Stimulated activated CD4-positive, alpha-beta T cell treated with anti-CD3 and anti-CD28 coated beads, TNF-alpha, amount 100 ng/mL, for 48 hours (primary cell): Measurements from ENCODE around the gene SCN10A.

ENCODE experiments used
- DNase-seq, 3 donors: peaks; one replicate each; pipeline ENCODE4 v3.0.0-alpha.2; 2020; ENCODE audit warnings: low read depth in 3 of 3

Gene SCN10A

GRCh38 chr3:38816026-38816425, at the start of gene SCN10A:
Gene SCN10A, minus strand, starts transcription at chr3:38816217. Its CDS starts 22,207 bp downstream, at chr3:38794010.
- DNase-seq, result no peak

- no peak for DNase-seq
These were observed 37.0 kb upstream of the SCN10A start for GRCh38 chr3:38853011-38853410.

GRCh38 chr3:38843898-38844297, 27.9 kb upstream of the SCN10A start:
- no peak for DNase-seq

- no peak for DNase-seq
These were observed 26.4 kb upstream of the SCN10A start for GRCh38 chr3:38842266-38842965.

- DNase-seq, result no peak
These were observed 25.0 kb upstream of the SCN10A start for GRCh38 chr3:38840987-38841386.

GRCh38 chr3:38837358-38837757, 21.3 kb upstream of the SCN10A start:
- DNase-seq, result no peak

GRCh38 chr3:38836561-38836960, 20.5 kb upstream of the SCN10A start:
- no peak for DNase-seq

GRCh38 chr3:38835939-38836338, 19.9 kb upstream of the SCN10A start:
- DNase-seq, result no peak

GRCh38 chr3:38834717-38835116, 18.7 kb upstream of the SCN10A start:
- no peak for DNase-seq

- DNase-seq, result peak; percentile 7 to 28 (median 14)
These were observed 18.1 kb upstream of the SCN10A start for GRCh38 chr3:38834110-38834509.

GRCh38 chr3:38829404-38829803, 13.4 kb upstream of the SCN10A start:
- no peak for DNase-seq

GRCh38 chr3:38828681-38829080, 12.7 kb upstream of the SCN10A start:
- no peak for DNase-seq

GRCh38 chr3:38827791-38828190, 11.8 kb upstream of the SCN10A start:
- no peak for DNase-seq

GRCh38 chr3:38826001-38826400, 10.0 kb upstream of the SCN10A start:
- DNase-seq, result no peak

- no peak for DNase-seq
These were observed 8.3 kb upstream of the SCN10A start for GRCh38 chr3:38824349-38824748.

- DNase-seq, result no peak
These were observed 7.7 kb upstream of the SCN10A start for GRCh38 chr3:38823722-38824121.

- DNase-seq, result no peak
These were observed 7.2 kb upstream of the SCN10A start for GRCh38 chr3:38823186-38823585.

GRCh38 chr3:38811822-38812221, 4.2 kb downstream of the SCN10A start:
- no peak for DNase-seq

GRCh38 chr3:38805765-38806386, 10.1 kb downstream of the SCN10A start:
- DNase-seq, result peak; percentile 9 to 41 (median 9)

GRCh38 chr3:38805004-38805403, 11.0 kb downstream of the SCN10A start:
- no peak for DNase-seq

GRCh38 chr3:38800511-38800910, 15.5 kb downstream of the SCN10A start:
- no peak for DNase-seq

GRCh38 chr3:38793721-38794120, 22.3 kb downstream of the SCN10A start:
- DNase-seq, result no peak

GRCh38 chr3:38792983-38793382, 23.0 kb downstream of the SCN10A start:
- DNase-seq, result no peak

GRCh38 chr3:38782148-38782547, 33.9 kb downstream of the SCN10A start:
- no peak for DNase-seq
